Eye (tissue), 1 donor: Measurements from ENCODE around the gene UBE2O.

Experiments used
- DNase-seq: peaks from one replicate; pipeline ENCODE4 v3.0.0-alpha.2; 2015

UBE2O gene

GRCh38 chr17:76410328-76410965 lies 42.5 kb downstream of the UBE2O start:
- DNase-seq, result no peak

GRCh38 chr17:76408037-76408849 lies 44.7 kb downstream of the UBE2O start:
- DNase-seq, result peak; percentile 74

GRCh38 chr17:76407509-76407908 lies 45.4 kb downstream of the UBE2O start:
- no peak for DNase-seq

GRCh38 chr17:76405967-76406647 lies 46.8 kb downstream of the UBE2O start:
- DNase-seq, result no peak

GRCh38 chr17:76405607-76405966 lies 47.4 kb downstream of the UBE2O start:
- no peak for DNase-seq

- DNase-seq, result no peak
Measured at GRCh38 chr17:76404976-76405563, 47.9 kb downstream of the UBE2O start.

- no peak for DNase-seq
Measured at GRCh38 chr17:76404256-76404655, 48.7 kb downstream of the UBE2O start.

GRCh38 chr17:76402711-76403110 lies 50.2 kb downstream of the UBE2O start:
- no peak for DNase-seq

- DNase-seq, result no peak
Measured at GRCh38 chr17:76399175-76400172, 53.5 kb downstream of the UBE2O start.

- DNase-seq, result no peak
Measured at GRCh38 chr17:76398523-76399174, 54.3 kb downstream of the UBE2O start.

- DNase-seq, result peak; percentile 96
Measured at GRCh38 chr17:76397687-76398522, 55.0 kb downstream of the UBE2O start.

GRCh38 chr17:76397184-76397583 lies 55.8 kb downstream of the UBE2O start:
- no peak for DNase-seq

- DNase-seq, result no peak
Measured at GRCh38 chr17:76395980-76396379, 57.0 kb downstream of the UBE2O start.

GRCh38 chr17:76394166-76394565 lies 58.8 kb downstream of the UBE2O start:
- DNase-seq, result no peak

- no peak for DNase-seq
Measured at GRCh38 chr17:76391200-76391715, 61.7 kb downstream of the UBE2O start.

- peak; percentile 63 for DNase-seq
Measured at GRCh38 chr17:76390003-76390421, 62.9 kb downstream of the UBE2O start.

GRCh38 chr17:76388966-76389888 lies 63.7 kb downstream of the UBE2O start:
- DNase-seq, result no peak

- DNase-seq, result no peak
Measured at GRCh38 chr17:76386966-76387765, 65.8 kb downstream of the UBE2O start.
